Thyroid gland (tissue), 4 donors: ENCODE data around the gene GGA3.

Source experiments
- CTCF ChIP-seq, 6 experiments: fragments of 200-600 bp in 3 of 6; fragments of 450-650 bp in 3 of 6; sonication (generic) in 3 of 6; IDR thresholded peaks; one replicate each; pipeline ENCODE4 v1.5.1; 2016 to 2019; ENCODE audit warnings: antibody characterized with exemption in 6 of 6, mild to moderate bottlenecking in 2 of 6, inconsistent platforms in 1 of 6, moderate library complexity in 1 of 6
- POLR2A ChIP-seq, 2 donors: fragments of 450-650 bp; IDR thresholded peaks; one replicate each; pipeline ENCODE4 v1.6.1; 2017; ENCODE audit warnings: antibody characterized with exemption in 2 of 2, mild to moderate bottlenecking in 2 of 2, moderate library complexity in 1 of 2

GRCh38 chr17:75240394-75241142 lies 20.8 kb downstream of the GGA3 start:
- no peak for TF ChIP-seq POLR2A (IDR thresholded peaks at IDR 0.05)
- TF ChIP-seq CTCF (IDR thresholded peaks at IDR 0.05) = peak in 1 of 6 experiments; percentile 26
